GM12878 (cell line): ENCODE data around the gene CFAP99. TPM values are rescaled to one million over a fixed set of nuclear protein-coding genes. Genes with fewer than 3 reads are reported as not detected.

ENCODE experiments used
- polyA plus RNA-seq, 11 experiments: library from polyadenylated mRNA; depleted of rRNA in 4 of 11; unstranded in 6 of 11; stranded (reverse) in 5 of 11; fragments of >200 nt; fragmentation: Nextera tagmentation in 4 of 11; fragmentation: Illumina TruSeq in 1 of 11; extraction: Ambion mirVana in 4 of 11; extraction: Trizol in 1 of 11; gene quantifications; 1 replicate in 1 of 11; 2 replicates in 10 of 11; pipeline versions ENCODE4 v1.2.1 to v1.2.3, GENCODE V29; 2011 to 2016; ENCODE audit warnings: inconsistent platforms in 2 of 11, missing spikeins in 2 of 11, low read depth in 1 of 11
- total RNA-seq, 4 experiments: library from RNA; depleted of rRNA in 3 of 4; stranded (reverse); fragments of >200 nt in 3 of 4; fragmentation: Illumina TruSeq in 1 of 4; extraction: Trizol in 1 of 4; gene quantifications; 2 replicates each; pipeline versions ENCODE4 v1.2.1 to v1.2.3, GENCODE V29; 2013 to 2021
- TF ChIP-seq, protein P1 (sequence below): fragments of 150-350 bp; IDR thresholded peaks from 2 replicates; pipeline ENCODE4 v1.6.1; 2016; ENCODE audit warnings: low read depth, low read length
- TF ChIP-seq, protein P2 (sequence below): fragments of 450-650 bp; IDR thresholded peaks from 2 replicates; pipeline ENCODE4 v1.6.1; 2017; ENCODE audit warnings: mild to moderate bottlenecking, moderate library complexity

The CFAP99 gene
- total and polyA plus RNA-seq, 10 of the 15 experiments (the other 5 are each of a cell fraction or from before 2014, with no cell fraction given): not detected

DNA sequence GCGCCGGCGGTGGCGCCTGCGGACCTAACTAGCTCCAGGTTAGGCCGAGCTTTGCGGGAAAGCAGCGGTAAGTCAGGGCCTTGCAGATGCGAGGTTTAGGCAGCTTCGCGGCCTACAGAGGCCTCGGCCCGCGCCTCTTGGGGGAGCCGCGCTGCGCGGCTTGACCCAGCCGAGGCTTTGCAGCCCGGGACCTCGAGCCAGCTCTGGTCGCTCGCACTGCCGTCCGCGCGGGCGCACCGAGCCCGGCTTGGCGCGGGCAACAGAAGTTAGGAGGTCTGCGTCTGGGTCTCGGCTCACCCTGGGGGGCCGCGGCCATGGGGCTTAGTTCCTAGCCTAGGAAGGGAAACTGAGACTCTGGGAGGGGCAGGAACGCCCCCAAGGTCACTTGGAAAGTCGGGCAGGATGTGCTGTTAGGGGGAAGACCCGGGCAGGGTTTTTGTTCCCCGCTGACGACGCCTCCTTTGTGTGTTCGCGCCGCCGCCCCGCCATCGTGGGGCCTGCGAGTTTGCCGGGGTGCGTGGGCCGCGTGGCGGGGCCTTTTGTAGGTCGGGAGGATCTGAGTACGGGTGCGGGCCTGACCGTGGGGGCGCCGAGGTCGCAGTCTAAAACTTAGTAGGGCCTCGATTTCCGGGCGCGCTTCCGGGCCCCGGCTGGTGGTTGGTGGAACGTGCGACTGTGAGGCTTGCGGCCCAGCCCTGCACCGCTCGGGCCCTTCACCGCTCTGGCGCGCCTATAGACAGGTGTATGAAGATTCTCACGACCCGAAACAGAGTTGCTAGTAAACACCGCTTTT, 50.6 kb downstream of the CFAP99 start (continued):
- TF ChIP-seq, protein P1, sequence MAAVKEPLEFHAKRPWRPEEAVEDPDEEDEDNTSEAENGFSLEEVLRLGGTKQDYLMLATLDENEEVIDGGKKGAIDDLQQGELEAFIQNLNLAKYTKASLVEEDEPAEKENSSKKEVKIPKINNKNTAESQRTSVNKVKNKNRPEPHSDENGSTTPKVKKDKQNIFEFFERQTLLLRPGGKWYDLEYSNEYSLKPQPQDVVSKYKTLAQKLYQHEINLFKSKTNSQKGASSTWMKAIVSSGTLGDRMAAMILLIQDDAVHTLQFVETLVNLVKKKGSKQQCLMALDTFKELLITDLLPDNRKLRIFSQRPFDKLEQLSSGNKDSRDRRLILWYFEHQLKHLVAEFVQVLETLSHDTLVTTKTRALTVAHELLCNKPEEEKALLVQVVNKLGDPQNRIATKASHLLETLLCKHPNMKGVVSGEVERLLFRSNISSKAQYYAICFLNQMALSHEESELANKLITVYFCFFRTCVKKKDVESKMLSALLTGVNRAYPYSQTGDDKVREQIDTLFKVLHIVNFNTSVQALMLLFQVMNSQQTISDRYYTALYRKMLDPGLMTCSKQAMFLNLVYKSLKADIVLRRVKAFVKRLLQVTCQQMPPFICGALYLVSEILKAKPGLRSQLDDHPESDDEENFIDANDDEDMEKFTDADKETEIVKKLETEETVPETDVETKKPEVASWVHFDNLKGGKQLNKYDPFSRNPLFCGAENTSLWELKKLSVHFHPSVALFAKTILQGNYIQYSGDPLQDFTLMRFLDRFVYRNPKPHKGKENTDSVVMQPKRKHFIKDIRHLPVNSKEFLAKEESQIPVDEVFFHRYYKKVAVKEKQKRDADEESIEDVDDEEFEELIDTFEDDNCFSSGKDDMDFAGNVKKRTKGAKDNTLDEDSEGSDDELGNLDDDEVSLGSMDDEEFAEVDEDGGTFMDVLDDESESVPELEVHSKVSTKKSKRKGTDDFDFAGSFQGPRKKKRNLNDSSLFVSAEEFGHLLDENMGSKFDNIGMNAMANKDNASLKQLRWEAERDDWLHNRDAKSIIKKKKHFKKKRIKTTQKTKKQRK: no peak
- TF ChIP-seq, protein P2, sequence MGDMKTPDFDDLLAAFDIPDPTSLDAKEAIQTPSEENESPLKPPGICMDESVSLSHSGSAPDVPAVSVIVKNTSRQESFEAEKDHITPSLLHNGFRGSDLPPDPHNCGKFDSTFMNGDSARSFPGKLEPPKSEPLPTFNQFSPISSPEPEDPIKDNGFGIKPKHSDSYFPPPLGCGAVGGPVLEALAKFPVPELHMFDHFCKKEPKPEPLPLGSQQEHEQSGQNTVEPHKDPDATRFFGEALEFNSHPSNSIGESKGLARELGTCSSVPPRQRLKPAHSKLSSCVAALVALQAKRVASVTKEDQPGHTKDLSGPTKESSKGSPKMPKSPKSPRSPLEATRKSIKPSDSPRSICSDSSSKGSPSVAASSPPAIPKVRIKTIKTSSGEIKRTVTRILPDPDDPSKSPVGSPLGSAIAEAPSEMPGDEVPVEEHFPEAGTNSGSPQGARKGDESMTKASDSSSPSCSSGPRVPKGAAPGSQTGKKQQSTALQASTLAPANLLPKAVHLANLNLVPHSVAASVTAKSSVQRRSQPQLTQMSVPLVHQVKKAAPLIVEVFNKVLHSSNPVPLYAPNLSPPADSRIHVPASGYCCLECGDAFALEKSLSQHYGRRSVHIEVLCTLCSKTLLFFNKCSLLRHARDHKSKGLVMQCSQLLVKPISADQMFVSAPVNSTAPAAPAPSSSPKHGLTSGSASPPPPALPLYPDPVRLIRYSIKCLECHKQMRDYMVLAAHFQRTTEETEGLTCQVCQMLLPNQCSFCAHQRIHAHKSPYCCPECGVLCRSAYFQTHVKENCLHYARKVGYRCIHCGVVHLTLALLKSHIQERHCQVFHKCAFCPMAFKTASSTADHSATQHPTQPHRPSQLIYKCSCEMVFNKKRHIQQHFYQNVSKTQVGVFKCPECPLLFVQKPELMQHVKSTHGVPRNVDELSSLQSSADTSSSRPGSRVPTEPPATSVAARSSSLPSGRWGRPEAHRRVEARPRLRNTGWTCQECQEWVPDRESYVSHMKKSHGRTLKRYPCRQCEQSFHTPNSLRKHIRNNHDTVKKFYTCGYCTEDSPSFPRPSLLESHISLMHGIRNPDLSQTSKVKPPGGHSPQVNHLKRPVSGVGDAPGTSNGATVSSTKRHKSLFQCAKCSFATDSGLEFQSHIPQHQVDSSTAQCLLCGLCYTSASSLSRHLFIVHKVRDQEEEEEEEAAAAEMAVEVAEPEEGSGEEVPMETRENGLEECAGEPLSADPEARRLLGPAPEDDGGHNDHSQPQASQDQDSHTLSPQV: no peak
